HCT116 (cell line): ENCODE measurements around the gene AUTS2. TPM values are rescaled to one million over a fixed set of nuclear protein-coding genes. Genes with fewer than 3 reads are reported as not detected.

Experiments used
- ATAC-seq: fragments of 200-7000 bp; cut with Tn5 transposase; 2 replicates; pipeline ENCODE4 v1.9.1; 2020; ENCODE audit warnings: mild to moderate bottlenecking, moderate library complexity
- BruUV-seq: library from RNA; stranded (reverse); fragments of 400-500 nt; replicated peaks from 2 replicates; lab custom pipeline; 2021; lab: Mats Ljungman, UMichigan
- CTCF ChIA-PET: fragments of 300-600 bp; sonication (Branson Sonifier 250); formaldehyde crosslinking; loops from one replicate; lab custom pipeline; 2021; ENCODE audit warnings: antibody characterized with exemption; lab: Charles Lee
- POLR2A ChIA-PET: fragments of 300-600, 350-600 bp; sonication (Branson Sonifier 250); formaldehyde crosslinking; loops from one replicate; lab custom pipeline; 2021; ENCODE audit warnings: antibody characterized with exemption; lab: Charles Lee
- RAD21 ChIA-PET, 2 experiments: fragments of 300-600 bp; sonication (Branson Sonifier 250); formaldehyde crosslinking; loops; one replicate each; lab custom pipeline; 2023; ENCODE audit warnings: low total read pairs in 2 of 2; ENCODE audit not compliant: uncharacterized antibody in 2 of 2, unreplicated experiment in 2 of 2, low non-redundant PET in 1 of 2; lab: Charles Lee
- DNase-seq: peaks from one replicate; pipeline ENCODE4 v3.0.0-alpha.2; 2010; ENCODE audit warnings: low read depth, low spot score
- H2AFZ ChIP-seq: fragments of 200-600 bp; shearing (Covaris generic), sonication (generic); 2 replicates; pipeline ENCODE4 v1.6.1; 2017; ENCODE audit warnings: low read depth, mixed run types, mixed read lengths, antibody characterized with exemption, low read length; ENCODE audit not compliant: poor library complexity, severe bottlenecking
- H3K27ac ChIP-seq: 2 replicates; pipeline ENCODE4 v1.5.1; 2012; ENCODE audit warnings: low read depth, low read length
- H3K27me3 ChIP-seq: fragments of 200-600 bp; sonication (generic); 2 replicates; pipeline ENCODE4 v1.6.1; 2016; ENCODE audit warnings: mixed run types, low read length, mixed read lengths; ENCODE audit not compliant: insufficient read depth
- H3K36me3 ChIP-seq, 2 experiments: fragments of 200-500 bp in 1 of 2; fragments of 200-600 bp in 1 of 2; sonication (Bioruptor generic) in 1 of 2; sonication (generic) in 1 of 2; 2 replicates each; pipeline versions ENCODE4 v1.5.1 to v1.6.1; 2014 to 2016; ENCODE audit warnings: low read length in 2 of 2, inconsistent platforms in 1 of 2, mixed read lengths in 1 of 2, mixed run types in 1 of 2; ENCODE audit not compliant: insufficient read depth in 2 of 2, control insufficient read depth in 1 of 2
- H3K4me1 ChIP-seq, 2 experiments: fragments of 200-600 bp in 1 of 2; sonication (generic) in 1 of 2; 2 replicates each; pipeline versions ENCODE4 v1.5.1 to v1.6.1; 2012 to 2017; ENCODE audit warnings: low read length in 2 of 2, inconsistent platforms in 1 of 2, mild to moderate bottlenecking in 1 of 2, mixed read lengths in 1 of 2, mixed run types in 1 of 2, moderate library complexity in 1 of 2; ENCODE audit not compliant: insufficient read depth in 2 of 2, control insufficient read depth in 1 of 2
- H3K4me2 ChIP-seq: fragments of 200-600 bp; sonication (generic); 2 replicates; pipeline ENCODE4 v1.6.1; 2017; ENCODE audit warnings: mixed run types, low read length, mixed read lengths
- H3K4me3 ChIP-seq, 2 experiments: fragments of 200-600 bp in 1 of 2; sonication (generic) in 1 of 2; replicated peaks in 1 of 2; 2 replicates each; pipeline ENCODE4 v1.5.1; 2011 to 2016; ENCODE audit warnings: low read length in 2 of 2, control low read depth in 1 of 2, low read depth in 1 of 2, mild to moderate bottlenecking in 1 of 2, mixed read lengths in 1 of 2, mixed run types in 1 of 2
- H3K79me2 ChIP-seq: fragments of 200-600 bp; sonication (generic); 2 replicates; pipeline ENCODE4 v1.6.1; 2017; ENCODE audit warnings: mild to moderate bottlenecking, mixed run types, low read length, moderate library complexity, mixed read lengths; ENCODE audit not compliant: insufficient read depth
- H3K9ac ChIP-seq: fragments of 200-600 bp; sonication (generic); 2 replicates; pipeline ENCODE4 v1.6.1; 2016; ENCODE audit warnings: low read length, mixed read lengths
- H3K9me2 ChIP-seq: fragments of 200-600 bp; sonication (generic), shearing (Covaris generic); 2 replicates; pipeline ENCODE4 v1.6.1; 2017; ENCODE audit warnings: mixed run types, mild to moderate bottlenecking, moderate library complexity; ENCODE audit not compliant: insufficient read depth
- H3K9me3 ChIP-seq, 2 experiments: fragments of 200-500 bp in 1 of 2; fragments of 200-600 bp in 1 of 2; sonication (Bioruptor generic) in 1 of 2; sonication (generic) in 1 of 2; 2 replicates each; pipeline ENCODE4 v1.6.1; 2014 to 2017; ENCODE audit warnings: low read length in 2 of 2, mixed read lengths in 2 of 2, inconsistent platforms in 1 of 2, low read depth in 1 of 2, mild to moderate bottlenecking in 1 of 2, mixed run types in 1 of 2, moderate library complexity in 1 of 2; ENCODE audit not compliant: control insufficient read depth in 1 of 2, insufficient read depth in 1 of 2
- H4K20me1 ChIP-seq: fragments of 200-600 bp; sonication (generic), shearing (Covaris generic); 2 replicates; pipeline ENCODE4 v1.6.1; 2017; ENCODE audit warnings: mixed run types, mild to moderate bottlenecking, moderate library complexity; ENCODE audit not compliant: insufficient read depth
- EGR1 ChIP-seq: IDR thresholded peaks from 2 replicates; pipeline ENCODE4 v1.6.1; 2012; ENCODE audit warnings: low read depth
- ELF1 ChIP-seq: IDR thresholded peaks from 2 replicates; pipeline ENCODE4 v1.6.1; 2012; ENCODE audit warnings: low read depth, borderline replicate concordance
- EZH2 ChIP-seq: fragments of 200-600 bp; sonication (generic); IDR thresholded peaks from 2 replicates; pipeline ENCODE4 v1.6.1; 2017; ENCODE audit warnings: antibody characterized with exemption, mixed run types
- EZH2phosphoT487 ChIP-seq: fragments of 200-600 bp; IDR thresholded peaks from 2 replicates; pipeline ENCODE4 v1.6.1; 2018; ENCODE audit warnings: antibody characterized with exemption, borderline replicate concordance
- FOSL1 ChIP-seq: IDR thresholded peaks from 2 replicates; pipeline ENCODE4 v1.6.1; 2012; ENCODE audit warnings: low read depth
- JUND ChIP-seq: IDR thresholded peaks from 2 replicates; pipeline ENCODE4 v1.6.1; 2012
- POLR2A ChIP-seq: IDR thresholded peaks from 2 replicates; pipeline ENCODE4 v1.7.0; 2011; ENCODE audit warnings: borderline replicate concordance; ENCODE audit not compliant: insufficient read depth, insufficient read length; ENCODE audit errors: extremely low read depth
- POLR2AphosphoS5 ChIP-seq: IDR thresholded peaks from 2 replicates; pipeline ENCODE4 v1.6.1; 2011; ENCODE audit warnings: mild to moderate bottlenecking, low read depth, low read length, moderate library complexity
- RAD21 ChIP-seq: IDR thresholded peaks from 2 replicates; pipeline ENCODE4 v1.6.1; 2012; ENCODE audit warnings: low read depth, mild to moderate bottlenecking
- SP1 ChIP-seq: IDR thresholded peaks from 2 replicates; pipeline ENCODE4 v1.6.1; 2012; ENCODE audit warnings: low read depth
- SRF ChIP-seq: IDR thresholded peaks from 2 replicates; pipeline ENCODE4 v1.6.1; 2012; ENCODE audit warnings: low read depth
- TCF7L2 ChIP-seq: IDR thresholded peaks from 2 replicates; pipeline ENCODE4 v1.7.0; 2011; ENCODE audit warnings: borderline replicate concordance, inconsistent platforms; ENCODE audit not compliant: insufficient read depth, insufficient read length; ENCODE audit errors: extremely low read depth
- ZNF274 ChIP-seq: fragments of 200-500 bp; sonication (Bioruptor generic); IDR thresholded peaks from 2 replicates; pipeline ENCODE4 v1.6.1; 2014; ENCODE audit warnings: mild to moderate bottlenecking, low read depth, low read length, inconsistent platforms
- intact Hi-C: fragments of 100-400 bp; cut with micrococcal nuclease; formaldehyde crosslinking; loops from 2 replicates; pipeline ENCODE4 v1.10.0; 2022
- total RNA-seq: library from RNA; stranded (reverse); gene quantifications from one replicate; pipeline ENCODE4 v1.2.1, GENCODE V29; 2021; ENCODE audit not compliant: unreplicated experiment
- TF ChIP-seq, protein P1 (sequence below): IDR thresholded peaks from 2 replicates; pipeline ENCODE4 v1.6.1; 2011; ENCODE audit warnings: mild to moderate bottlenecking, low read length, moderate library complexity; ENCODE audit not compliant: insufficient replicate concordance; ENCODE audit errors: extremely low read depth
- TF ChIP-seq, protein P2 (sequence below), 3 experiments: fragments of 200-600 bp in 1 of 3; sonication (generic) in 1 of 3; IDR thresholded peaks in 2 of 3; conservative IDR thresholded peaks in 1 of 3; 2 replicates each; pipeline ENCODE4 v1.5.1; 2012 to 2017; ENCODE audit warnings: low read depth in 2 of 3, low read length in 2 of 3, antibody characterized with exemption in 1 of 3, borderline replicate concordance in 1 of 3, control low read depth in 1 of 3, mild to moderate bottlenecking in 1 of 3, mixed read lengths in 1 of 3, mixed run types in 1 of 3, moderate library complexity in 1 of 3; ENCODE audit not compliant: insufficient read depth in 1 of 3

AUTS2 gene
- total RNA-seq, 1 experiment from 2014 or later: 0.93 TPM

DNA sequence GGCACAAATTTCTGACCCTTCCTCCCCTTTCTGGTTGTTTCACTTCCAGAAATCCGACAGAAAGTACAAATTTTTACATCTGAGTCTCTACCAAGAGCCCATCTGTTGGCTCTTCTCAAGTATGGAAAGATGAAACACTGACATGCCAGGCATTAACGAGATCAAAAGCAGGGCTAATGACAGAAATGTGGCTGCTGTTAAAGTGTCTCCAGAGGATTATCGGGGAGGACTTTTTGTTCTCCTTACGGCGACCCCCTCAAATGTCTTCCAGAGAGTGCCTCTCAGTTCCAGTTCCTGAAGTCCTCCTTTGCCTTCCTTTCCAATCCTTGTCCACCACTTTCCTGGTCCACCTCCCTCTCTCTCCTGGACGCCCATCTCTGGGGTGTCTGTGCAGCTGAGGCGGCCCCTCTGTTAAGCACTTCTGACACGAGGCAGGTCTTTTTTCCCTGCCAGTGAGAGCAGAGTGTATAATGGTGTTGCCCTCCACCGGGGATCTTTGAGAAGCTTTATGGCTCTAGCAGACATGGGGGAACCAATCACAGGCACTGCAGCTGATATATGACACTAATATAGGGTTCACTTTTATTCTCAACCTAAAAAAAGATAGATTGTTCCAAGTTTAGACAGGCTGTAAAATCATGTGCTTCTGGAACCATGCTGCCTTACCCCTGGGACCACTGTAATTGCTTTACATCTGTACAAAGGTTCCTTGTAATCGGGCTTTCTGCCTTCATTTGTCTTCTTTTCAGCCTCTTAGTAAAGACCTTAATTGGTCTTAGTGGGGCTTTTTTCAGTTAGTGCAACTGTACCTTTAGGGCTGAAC, 757.1 kb downstream of the AUTS2 start:
- peaks cover 7 to 23% of the 10 kb centered on the region in 2 experiments; a peak in 2 of 4 replicates for H3K9me3 ChIP-seq
- H4K20me1 ChIP-seq: no peaks in the 10 kb centered on the region
- H3K4me2 ChIP-seq: no peak overlapping the region
- CTCF ChIA-PET: no interaction called here
- no peak overlapping the region for H3K9ac ChIP-seq
- no peak overlapping the region for H3K27ac ChIP-seq
- H3K27me3 ChIP-seq: no peaks in the 10 kb centered on the region
- no peaks in the 10 kb centered on the region for H3K9me2 ChIP-seq
- intact Hi-C loops: no loop called here
- no peaks in the 10 kb centered on the region for H3K36me3 ChIP-seq
- ATAC-seq (no peak), DNase-seq (no peak)
- H3K79me2 ChIP-seq: no peaks in the 10 kb centered on the region
- POLR2A ChIA-PET: no interaction called here
- H3K4me3 ChIP-seq: no peak overlapping the region
- RAD21 ChIA-PET: no interaction called here
- no TSS peak for BruUV-seq
- H3K4me1 ChIP-seq: no peaks in the 10 kb centered on the region
- no peak overlapping the region for H2AFZ ChIP-seq
- no peak for TF ChIP-seq TCF7L2
- no peak for TF ChIP-seq EZH2
- no peak for TF ChIP-seq POLR2AphosphoS5
- no peak for TF ChIP-seq FOSL1
- no peak for TF ChIP-seq ELF1

DNA sequence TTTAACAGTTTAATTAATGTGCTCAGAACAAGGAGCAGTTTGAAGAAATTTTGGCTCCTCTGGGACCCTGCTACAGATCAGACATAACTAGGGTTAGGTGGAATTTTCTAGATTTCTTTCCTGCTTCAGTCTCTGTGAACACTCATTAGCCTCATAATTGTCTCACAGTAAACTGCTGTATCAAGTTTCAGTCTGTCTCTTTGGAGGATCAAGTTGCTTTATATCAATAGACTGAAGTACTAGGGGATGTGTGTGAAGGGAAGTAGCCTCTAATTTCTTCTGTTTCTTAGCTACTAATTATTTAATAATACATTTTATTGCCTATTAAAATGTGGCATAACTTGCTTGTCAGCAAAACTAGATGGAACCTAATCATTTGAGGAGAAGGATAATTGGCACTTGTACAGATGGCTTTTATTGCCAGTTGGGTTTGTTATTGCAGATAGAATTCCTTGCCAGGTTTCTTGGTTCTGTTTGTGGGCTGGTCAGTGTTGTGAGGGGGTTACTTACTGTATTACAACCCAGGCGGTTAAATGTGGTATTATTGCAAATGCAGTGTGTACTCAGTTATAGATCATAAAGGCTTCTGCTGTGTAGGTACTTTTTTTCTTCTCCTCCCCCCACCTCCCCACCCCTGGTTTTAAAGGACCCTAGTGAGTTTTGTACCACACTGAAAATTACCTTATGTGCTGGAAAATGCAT, 758.0 kb downstream of the AUTS2 start:
- ATAC-seq: no peak
- no TSS peak for BruUV-seq

More for the DNA sequence above, 758.0 kb downstream of the AUTS2 start:
- Histone ChIP-seq H3K9me2 (no peaks in the 10 kb centered on the region), H3K4me3 (no peak overlapping the region), H3K27ac (no peak overlapping the region), H3K4me1 (no peaks in the 10 kb centered on the region), H3K9ac (no peak overlapping the region), H3K9me3 (peaks cover 6 to 23% of the 10 kb centered on the region in 2 experiments; a peak in 2 of 4 replicates), H4K20me1 (no peaks in the 10 kb centered on the region), H2AFZ (no peak overlapping the region), H3K36me3 (no peaks in the 10 kb centered on the region), H3K4me2 (no peak overlapping the region), H3K79me2 (no peaks in the 10 kb centered on the region), H3K27me3 (no peaks in the 10 kb centered on the region)
- ChIA-PET POLR2A (no interaction called here), CTCF (no interaction called here), RAD21 (no interaction called here)
- intact Hi-C loops: no loop called here
- TF ChIP-seq JUND (no peak), ZNF274 (no peak), POLR2A (no peak), SP1 (no peak), EZH2phosphoT487 (no peak), SRF (no peak), EZH2 (no peak), TCF7L2 (no peak), ELF1 (no peak), RAD21 (no peak), EGR1 (no peak)
- TF ChIP-seq, protein P1, sequence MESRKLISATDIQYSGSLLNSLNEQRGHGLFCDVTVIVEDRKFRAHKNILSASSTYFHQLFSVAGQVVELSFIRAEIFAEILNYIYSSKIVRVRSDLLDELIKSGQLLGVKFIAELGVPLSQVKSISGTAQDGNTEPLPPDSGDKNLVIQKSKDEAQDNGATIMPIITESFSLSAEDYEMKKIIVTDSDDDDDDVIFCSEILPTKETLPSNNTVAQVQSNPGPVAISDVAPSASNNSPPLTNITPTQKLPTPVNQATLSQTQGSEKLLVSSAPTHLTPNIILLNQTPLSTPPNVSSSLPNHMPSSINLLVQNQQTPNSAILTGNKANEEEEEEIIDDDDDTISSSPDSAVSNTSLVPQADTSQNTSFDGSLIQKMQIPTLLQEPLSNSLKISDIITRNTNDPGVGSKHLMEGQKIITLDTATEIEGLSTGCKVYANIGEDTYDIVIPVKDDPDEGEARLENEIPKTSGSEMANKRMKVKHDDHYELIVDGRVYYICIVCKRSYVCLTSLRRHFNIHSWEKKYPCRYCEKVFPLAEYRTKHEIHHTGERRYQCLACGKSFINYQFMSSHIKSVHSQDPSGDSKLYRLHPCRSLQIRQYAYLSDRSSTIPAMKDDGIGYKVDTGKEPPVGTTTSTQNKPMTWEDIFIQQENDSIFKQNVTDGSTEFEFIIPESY: no peak
- TF ChIP-seq, protein P2, sequence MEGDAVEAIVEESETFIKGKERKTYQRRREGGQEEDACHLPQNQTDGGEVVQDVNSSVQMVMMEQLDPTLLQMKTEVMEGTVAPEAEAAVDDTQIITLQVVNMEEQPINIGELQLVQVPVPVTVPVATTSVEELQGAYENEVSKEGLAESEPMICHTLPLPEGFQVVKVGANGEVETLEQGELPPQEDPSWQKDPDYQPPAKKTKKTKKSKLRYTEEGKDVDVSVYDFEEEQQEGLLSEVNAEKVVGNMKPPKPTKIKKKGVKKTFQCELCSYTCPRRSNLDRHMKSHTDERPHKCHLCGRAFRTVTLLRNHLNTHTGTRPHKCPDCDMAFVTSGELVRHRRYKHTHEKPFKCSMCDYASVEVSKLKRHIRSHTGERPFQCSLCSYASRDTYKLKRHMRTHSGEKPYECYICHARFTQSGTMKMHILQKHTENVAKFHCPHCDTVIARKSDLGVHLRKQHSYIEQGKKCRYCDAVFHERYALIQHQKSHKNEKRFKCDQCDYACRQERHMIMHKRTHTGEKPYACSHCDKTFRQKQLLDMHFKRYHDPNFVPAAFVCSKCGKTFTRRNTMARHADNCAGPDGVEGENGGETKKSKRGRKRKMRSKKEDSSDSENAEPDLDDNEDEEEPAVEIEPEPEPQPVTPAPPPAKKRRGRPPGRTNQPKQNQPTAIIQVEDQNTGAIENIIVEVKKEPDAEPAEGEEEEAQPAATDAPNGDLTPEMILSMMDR (IDR thresholded peaks at IDR 0.05 in 2 of 3, conservative IDR thresholded peaks at IDR 0.05 in 1 of 3; ENCODE audit: borderline replicate concordance in 1 of 3, insufficient read depth in 1 of 3, low read depth in 2 of 3, low read length in 2 of 3): no peak
- DNase-seq: no peak
